GM20000 (cell line): ENCODE results near the gene HMGN3.

Source experiments
- DNase-seq: peaks from one replicate; pipeline ENCODE4 v3.0.0; 2012; ENCODE audit warnings: low spot score
- TF ChIP-seq, protein P1 (sequence below): IDR thresholded peaks from 2 replicates; pipeline ENCODE4 v1.5.1; 2012; ENCODE audit warnings: mild to moderate bottlenecking, control low read depth; ENCODE audit errors: extremely low read depth, missing control alignments

The HMGN3 gene

DNA sequence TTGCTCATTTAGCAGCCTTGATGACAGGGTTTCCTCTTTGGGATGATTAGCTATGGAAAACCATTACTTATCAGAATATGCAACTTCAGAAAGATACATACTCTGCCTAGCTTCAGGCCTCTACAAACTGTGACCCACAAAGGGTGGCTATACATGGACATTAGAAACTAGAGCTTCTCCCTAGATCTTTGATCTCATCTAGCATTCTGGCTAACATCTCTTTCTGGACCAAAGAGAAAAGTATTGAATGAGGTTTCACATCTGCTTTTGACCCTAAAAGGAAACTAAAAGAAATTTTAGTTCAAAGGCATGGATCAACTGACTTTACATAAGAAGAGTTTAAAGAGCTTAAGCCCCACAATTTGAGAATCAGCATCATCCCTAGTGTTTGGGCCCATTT, 12.4 kb upstream of the HMGN3 start:
- peak; percentile 41 for DNase-seq
- TF ChIP-seq, protein P1, sequence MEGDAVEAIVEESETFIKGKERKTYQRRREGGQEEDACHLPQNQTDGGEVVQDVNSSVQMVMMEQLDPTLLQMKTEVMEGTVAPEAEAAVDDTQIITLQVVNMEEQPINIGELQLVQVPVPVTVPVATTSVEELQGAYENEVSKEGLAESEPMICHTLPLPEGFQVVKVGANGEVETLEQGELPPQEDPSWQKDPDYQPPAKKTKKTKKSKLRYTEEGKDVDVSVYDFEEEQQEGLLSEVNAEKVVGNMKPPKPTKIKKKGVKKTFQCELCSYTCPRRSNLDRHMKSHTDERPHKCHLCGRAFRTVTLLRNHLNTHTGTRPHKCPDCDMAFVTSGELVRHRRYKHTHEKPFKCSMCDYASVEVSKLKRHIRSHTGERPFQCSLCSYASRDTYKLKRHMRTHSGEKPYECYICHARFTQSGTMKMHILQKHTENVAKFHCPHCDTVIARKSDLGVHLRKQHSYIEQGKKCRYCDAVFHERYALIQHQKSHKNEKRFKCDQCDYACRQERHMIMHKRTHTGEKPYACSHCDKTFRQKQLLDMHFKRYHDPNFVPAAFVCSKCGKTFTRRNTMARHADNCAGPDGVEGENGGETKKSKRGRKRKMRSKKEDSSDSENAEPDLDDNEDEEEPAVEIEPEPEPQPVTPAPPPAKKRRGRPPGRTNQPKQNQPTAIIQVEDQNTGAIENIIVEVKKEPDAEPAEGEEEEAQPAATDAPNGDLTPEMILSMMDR, result no peak

DNA sequence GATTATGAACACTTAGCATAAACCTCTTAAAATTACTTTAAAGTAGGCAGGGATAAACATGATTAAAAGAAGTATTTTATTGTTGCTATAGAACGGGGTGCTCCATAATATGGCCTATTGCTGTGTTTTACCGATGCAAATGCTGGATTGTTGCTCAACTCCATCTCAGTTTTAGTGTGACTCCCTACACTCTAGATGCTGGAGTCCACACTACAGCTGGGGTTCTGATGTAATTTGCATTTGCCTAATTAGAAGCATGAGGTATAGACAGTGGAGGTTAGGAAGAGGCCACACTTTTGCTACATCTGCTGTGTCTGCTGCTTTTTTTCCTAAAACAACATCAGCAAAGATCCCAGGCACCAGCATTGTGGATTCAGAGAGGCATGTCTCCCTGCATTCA, 6.7 kb upstream of the HMGN3 start:
- no peak for DNase-seq
- TF ChIP-seq, protein P1, result no peak

DNA sequence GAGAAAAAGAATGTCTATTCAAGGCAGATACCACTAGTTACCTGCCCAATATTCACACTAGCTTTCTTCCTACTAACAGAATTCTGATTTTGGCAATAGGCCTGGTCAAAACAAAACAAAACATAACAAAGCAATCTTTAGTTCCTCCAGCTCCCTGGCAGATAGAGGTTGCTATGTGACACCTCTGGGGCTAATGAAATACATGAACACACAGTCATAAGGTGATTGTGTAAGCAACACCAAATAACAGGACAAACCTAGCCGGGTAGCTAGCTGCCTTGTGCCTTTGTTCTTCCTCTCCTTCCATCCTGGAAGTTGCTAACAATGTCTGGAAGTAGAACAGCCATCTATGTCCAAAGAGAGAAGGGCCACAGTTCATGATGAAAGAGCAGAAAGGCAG, 6.0 kb upstream of the HMGN3 start:
- TF ChIP-seq, protein P1, result no peak
- no peak for DNase-seq

DNA sequence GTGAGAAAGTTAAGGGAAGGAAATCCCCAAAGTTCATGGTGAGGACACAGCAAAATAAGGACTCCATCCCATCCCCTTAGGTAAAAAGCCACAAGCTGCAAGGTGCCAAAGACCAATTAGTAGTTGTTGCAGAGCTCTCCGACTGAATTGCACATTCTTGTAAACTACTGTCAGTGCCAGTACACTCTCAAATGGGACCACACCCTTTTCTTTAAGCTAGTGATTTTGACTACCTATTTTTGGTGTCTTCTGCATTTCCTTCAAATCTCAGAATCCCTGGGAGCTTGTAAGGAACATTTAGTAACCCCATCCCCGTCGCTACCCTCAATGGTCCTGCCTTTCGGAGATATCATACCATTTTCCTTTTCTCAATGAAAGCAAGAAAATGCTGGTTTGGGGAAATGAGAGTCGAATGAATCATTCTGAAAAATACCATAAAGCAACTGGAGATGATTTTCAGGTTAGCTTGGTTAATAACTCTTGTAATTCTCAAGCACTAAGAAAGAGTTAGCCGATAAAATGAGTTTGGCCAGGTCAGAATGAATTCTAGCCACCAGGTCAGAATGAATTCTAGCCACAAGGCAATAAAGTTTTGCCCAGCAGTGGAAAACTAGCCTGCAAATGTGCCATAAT, 5.2 kb upstream of the HMGN3 start:
- peak; percentile 44 for DNase-seq
- TF ChIP-seq, protein P1, result no peak

DNA sequence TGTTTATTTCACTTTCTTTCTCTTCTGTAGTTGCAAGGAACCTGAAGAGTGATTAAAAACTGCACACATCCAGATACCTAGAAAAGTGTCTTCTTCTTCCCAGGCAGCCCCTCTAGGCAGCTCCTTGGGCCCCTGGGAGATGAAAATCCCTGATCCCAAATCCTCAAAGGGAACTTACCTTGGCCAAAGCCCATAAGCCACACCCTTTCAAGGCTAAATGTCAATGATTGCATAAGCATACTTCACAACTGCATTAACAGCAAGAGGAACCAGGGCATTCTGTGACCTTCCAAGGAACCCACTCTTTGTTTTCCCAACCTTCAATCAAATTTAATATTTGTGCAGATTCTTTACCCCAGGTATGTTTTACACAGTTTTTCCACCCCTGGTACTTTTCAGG, 4.4 kb upstream of the HMGN3 start:
- TF ChIP-seq, protein P1, result no peak
- DNase-seq, result no peak

DNA sequence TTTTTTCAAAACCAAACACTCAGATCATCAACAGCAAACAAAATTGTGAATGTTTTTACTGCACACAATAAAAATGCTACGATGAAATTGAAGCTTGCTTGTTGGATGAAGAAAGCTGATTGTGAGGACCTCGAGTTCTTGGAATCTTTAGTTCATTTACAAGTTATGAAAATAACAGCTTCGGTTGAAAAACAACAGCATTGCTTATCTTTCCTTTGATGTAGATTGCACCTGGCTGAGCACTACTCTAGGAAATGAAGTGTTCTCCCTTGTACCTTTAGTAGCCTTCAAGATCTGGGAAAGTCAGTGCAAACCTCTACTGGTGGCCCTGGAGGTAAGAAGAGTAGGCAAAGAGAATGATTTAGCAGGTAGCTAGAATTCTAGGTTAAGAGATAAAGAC, 2.2 kb upstream of the HMGN3 start:
- DNase-seq, result no peak
- TF ChIP-seq, protein P1, result no peak

DNA sequence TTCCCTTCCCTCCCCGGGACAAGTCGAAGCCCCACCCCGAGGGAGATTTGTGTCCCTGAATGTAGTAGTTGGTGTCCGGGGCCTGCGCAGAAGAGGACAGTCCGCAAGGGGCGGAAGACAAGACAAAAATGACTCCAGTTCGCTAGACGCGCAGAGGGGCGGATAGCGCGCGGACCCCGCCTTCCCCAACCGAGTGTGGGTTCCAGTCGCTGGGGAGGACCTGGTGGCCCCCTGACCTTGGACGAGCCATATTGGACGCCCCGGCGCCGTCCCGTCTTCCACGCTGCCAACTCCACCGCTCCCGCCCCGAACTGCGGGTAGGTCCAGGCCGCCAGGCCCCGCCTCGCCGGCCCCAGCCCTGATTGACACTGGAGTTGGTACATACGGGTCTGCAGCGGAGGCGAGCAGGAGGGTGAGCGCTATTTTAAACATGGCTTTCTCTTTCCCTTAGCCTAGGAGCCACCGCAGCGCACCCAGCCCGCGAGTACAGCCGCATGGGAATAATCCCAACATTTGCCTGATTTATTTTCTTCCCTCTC, 802 bp downstream of the HMGN3 start:
- TF ChIP-seq, protein P1, result no peak
- DNase-seq, result peak; percentile 82
